Natural killer cell (primary cell): ENCODE measurements around the gene CCL13. TPM values are rescaled to one million over a fixed set of nuclear protein-coding genes. Genes with fewer than 3 reads are reported as not detected.

ENCODE experiments used
- total RNA-seq, 4 donors: library from RNA; stranded (reverse); fragments of 120-200 nt in 1 of 4; gene quantifications; one replicate each; pipeline versions ENCODE4 v1.2.3 to v1.2.4, GENCODE V29; 2013 to 2022

Gene CCL13
- total RNA-seq, 3 donors from 2014 or later (not counting 1 experiment from before 2014, with no cell fraction given) = not detected

Other genes with a start within 250 kb of the CCL13 start
- not detected for gene CCL2, start 101.2 kb upstream of the CCL13 start, total RNA-seq
- gene CCL7, start 86.3 kb upstream of the CCL13 start, total RNA-seq = not detected
- not detected for gene CCL11, start 70.7 kb upstream of the CCL13 start, total RNA-seq
- gene CCL8, start 37.0 kb upstream of the CCL13 start, total RNA-seq = not detected
- gene CCL1, start 6.8 kb downstream of the CCL13 start, total RNA-seq = not detected
- under 1 TPM in 2 of 3 donors, not detected in 1; 0.05 to 0.08 TPM for gene TMEM132E, start 223.1 kb downstream of the CCL13 start, total RNA-seq